ENCODE measurements around the gene PC.
A peak's percentile ranks its signal among the peaks of the same experiment; 100 is the strongest.
"Not testable (repeated sequence)": the region's sequence is repeated elsewhere in the genome, so short reads cannot be mapped to it uniquely, and the experiment has no call there.

The PC gene, protein sequence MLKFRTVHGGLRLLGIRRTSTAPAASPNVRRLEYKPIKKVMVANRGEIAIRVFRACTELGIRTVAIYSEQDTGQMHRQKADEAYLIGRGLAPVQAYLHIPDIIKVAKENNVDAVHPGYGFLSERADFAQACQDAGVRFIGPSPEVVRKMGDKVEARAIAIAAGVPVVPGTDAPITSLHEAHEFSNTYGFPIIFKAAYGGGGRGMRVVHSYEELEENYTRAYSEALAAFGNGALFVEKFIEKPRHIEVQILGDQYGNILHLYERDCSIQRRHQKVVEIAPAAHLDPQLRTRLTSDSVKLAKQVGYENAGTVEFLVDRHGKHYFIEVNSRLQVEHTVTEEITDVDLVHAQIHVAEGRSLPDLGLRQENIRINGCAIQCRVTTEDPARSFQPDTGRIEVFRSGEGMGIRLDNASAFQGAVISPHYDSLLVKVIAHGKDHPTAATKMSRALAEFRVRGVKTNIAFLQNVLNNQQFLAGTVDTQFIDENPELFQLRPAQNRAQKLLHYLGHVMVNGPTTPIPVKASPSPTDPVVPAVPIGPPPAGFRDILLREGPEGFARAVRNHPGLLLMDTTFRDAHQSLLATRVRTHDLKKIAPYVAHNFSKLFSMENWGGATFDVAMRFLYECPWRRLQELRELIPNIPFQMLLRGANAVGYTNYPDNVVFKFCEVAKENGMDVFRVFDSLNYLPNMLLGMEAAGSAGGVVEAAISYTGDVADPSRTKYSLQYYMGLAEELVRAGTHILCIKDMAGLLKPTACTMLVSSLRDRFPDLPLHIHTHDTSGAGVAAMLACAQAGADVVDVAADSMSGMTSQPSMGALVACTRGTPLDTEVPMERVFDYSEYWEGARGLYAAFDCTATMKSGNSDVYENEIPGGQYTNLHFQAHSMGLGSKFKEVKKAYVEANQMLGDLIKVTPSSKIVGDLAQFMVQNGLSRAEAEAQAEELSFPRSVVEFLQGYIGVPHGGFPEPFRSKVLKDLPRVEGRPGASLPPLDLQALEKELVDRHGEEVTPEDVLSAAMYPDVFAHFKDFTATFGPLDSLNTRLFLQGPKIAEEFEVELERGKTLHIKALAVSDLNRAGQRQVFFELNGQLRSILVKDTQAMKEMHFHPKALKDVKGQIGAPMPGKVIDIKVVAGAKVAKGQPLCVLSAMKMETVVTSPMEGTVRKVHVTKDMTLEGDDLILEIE

DNA sequence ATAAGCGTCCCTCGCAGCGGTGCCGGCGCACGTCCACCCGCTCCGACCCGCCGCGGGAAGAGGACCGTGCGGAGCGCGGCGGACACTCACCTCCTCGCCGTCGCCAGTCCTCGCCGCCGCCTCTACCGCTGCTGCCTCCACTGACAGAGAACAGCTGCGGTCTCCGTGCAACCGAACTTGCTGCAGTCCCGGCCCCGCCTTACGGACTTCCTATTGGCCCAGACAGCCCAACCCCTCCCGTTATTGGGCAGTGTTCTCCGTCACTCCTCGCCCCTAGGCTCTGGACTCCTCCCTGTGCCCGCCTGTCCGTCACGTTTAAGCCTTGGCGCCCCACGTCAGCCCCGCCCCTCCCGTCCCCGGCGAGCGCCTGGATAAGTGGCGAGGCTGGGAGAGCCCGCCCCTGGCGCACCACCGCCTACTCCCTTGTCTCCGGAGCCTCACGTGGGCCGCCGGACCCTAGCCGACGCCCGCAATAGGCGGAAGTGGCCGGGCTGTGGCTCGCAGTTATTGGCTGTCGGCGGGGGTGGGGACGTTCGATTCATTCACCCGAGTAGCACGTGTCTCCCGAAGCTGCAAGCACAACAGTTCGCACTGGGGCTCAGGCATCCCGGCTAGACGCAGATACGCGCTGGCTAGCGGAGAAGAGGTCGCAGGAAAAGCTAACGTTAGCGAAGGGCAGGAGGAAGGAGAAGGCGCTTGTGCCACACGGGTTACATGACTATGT is at the start of gene PC:
TSS of gene PC (minus strand) at position 152 of the 724 bp plus-strand sequence. CDS start 86,224 bp downstream, outside the sequence.
- peak; percentile 98 for DNase-seq

DNA sequence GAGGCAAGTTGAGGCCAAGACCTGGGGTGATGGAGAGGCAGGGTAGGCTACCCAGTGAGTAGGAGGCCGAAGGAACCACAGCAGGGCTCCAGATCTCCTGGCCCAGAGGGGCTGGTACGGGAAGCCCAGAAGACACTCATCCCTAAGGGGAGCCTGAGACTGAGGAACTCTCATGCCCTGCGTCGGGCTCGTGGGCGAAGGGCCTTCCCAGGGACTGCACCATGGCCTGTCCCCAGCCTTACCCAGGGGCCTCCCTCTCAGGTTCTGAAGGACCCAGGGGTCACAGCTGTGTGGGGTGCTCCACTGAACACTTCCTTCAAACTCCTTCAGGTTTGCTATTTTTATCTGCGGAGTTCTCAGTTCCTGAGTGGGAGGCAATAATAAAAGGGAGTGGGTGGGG is 48.9 kb upstream of the PC start:
- no peak for DNase-seq

DNA sequence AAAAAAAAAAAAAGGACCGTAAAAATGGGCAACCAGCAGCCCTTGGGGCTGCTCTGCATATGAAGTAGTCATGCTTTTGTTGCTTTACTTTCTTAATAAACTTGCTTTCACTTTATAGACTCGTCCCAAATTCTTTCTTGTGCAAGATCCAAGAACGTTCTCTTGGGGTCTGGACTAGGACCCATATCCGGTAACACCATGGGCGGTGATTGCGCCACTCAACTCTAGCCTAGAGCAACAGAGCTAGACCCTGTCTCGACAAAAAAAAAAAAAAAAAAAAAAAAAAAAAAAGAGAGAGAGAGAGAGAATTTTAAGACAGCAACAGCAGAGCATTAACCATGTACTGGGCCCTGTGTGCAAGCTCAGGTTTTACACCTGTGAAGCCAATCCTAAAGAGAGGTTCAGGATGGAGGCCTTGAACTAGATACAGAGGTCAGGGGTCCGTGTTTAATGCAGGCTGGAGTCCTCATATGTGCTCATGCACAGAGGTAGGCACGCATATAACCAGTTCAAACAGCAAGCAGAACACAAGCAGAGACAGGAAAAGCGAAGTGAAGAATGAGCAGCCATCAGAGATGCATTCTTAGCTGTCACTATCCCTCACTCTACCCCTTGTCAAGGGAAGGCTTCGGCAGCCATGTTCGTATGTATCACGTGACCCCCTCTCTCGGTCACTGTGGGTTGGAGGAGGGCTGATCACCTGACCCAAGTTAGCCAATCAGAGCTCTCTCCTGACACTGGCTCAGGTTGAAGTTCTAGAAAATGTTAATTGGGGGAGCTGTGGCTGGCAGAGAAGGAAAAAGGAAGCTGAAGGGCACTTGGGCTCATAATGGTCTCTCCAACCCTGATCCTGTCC is 48.1 kb upstream of the PC start:
- peak; percentile 21 for DNase-seq

- not testable (repeated sequence) for DNase-seq
Measured at GRCh38 chr11:67005200-67005599, 47.0 kb upstream of the PC start.

DNA sequence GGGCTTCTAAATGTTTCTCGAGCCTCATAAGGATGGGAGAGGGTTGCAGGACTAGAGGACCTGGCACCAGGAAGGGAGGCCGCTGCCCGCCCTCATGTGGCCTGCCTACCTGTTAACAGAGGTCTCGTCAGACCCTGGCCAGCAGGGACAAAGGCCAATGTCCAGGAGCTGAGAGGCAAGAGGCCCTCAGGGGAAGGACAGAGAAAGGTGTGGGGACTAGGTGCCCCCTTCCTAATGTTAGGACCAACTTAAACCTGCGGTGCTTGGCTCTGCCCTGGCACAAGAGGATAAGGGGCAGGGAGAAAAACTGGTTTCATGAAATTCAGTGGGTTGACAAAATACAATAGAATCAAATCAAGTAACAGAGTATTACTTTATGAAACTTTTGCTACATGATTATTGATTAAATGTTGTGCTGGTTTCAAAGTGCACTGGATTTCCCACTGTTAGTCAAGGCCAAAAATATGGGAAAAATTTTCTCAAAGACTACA is 44.8 kb upstream of the PC start:
- DNase-seq: no peak

DNA sequence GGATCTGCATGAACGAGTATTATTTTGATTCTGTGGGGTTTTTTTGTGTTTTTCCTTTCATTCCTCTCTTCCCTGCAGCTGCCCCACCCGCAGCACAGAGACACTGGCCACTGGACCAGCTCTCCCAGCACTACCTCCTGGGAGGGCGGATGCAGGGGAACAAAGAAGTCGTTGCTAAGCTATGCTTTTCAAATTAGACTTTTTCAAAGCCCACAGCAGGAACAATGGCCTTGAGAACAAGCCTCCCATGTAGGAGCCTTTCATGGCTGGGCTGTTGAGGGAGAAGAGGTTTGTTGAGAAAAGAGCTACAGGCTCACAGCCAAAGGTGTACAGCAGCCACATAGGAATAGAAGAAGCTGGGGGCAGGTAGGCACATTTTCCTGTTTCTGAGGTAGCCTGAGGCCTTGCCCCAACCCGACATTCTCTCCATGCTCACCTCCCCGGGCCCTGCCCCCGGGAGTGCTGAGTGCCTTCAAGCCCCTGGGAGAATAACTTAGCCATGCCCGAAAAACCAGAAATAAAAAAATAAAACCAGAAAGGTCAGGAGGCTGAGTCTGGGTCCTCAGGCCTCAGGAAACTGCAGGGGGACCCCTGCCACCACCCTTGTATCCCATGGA is 44.2 kb upstream of the PC start:
- no peak for DNase-seq

- no peak for DNase-seq
Measured at GRCh38 chr11:67001332-67001731, 43.1 kb upstream of the PC start.

- DNase-seq: no peak
Measured at GRCh38 chr11:66999555-66999954, 41.4 kb upstream of the PC start.

DNA sequence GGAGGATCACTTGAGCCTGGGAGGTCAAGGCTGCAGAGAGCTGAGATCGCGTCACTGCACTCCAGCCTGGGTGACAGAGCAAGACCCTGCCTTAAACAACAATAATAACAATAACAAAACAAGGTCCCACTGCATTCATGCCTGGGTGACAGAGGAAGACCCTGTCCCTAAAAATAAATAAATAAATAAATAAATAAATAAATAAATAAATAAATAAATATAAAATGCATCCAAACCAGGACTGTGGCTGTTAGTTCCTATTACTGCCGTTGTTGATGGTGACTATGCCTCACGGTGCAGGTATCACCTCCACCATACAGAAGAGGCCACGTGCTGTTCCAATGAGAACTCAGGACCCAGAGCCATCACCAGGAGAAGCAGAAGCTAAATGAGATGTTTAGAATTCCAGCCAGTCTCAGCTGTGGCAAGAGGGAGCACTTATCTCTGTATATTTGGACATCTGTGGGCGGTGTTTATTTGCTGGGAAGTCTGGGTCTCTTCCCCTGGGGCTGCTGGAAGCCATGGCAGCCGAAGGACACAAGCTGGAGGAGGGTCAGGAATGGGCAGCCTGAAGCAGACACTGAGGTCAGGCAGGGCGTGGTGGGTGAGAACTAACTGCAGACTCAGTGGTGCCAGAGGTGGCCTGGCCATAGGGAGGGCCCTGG is 38.6 kb upstream of the PC start:
- no peak for DNase-seq

DNA sequence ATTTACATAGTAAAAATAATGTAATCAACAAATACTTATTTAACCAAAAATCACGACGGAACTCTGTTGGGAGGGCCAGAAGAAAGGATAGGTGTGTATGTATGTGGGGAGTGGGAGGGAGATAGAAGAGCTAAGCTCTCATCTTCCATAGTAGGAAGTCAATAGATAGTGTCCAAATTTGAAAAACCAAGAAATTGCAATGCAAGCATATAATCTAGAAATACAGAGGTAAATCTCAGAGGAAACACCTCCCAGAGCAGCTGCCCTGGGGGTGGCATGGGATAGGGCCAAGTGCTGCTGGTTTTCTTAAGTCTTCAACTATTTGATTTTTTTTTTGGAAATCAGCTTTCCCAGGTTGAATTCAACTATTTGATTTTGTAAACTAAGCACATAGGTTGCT is 33.9 kb upstream of the PC start:
- no peak for DNase-seq

DNA sequence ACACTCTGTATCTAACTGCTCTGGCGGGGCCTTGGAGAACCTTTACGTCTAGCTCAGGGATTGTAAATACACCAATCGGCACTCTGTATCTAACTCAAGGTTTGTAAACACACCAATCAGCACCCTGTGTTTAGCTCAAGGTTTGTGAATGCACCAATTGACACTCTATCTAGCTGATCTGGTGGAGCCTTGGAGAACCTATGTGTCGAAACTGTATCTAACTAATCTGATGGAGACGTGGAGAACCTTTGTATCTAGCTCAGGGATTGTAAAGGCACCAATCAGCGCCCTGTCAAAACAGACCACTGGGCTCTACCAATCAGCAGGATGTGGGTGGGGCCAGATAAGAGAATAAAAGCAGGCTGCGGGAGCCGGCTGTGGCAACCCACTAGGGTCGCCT is 31.2 kb upstream of the PC start:
- DNase-seq: not testable (repeated sequence)

DNA sequence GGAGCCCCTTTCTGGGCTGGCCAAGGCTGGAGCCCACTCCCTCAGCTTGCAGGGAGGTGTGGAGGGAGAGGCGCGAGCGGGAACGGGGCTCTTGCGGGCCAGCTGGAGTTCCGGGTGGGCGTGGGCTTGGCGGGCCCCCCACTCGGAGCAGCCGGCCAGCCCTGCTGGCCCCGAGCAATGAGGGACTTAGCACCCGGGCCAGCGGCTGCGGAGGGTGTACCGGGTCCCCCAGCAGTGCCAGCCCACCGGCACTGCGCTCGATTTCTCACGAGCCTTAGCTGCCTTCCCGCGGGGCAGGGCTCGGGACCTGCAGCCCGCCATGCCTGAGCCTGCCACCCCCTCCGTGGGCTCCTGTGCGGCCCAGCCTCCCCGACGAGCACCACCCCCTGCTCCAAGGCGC is 30.6 kb upstream of the PC start:
- DNase-seq: not testable (repeated sequence)

- no peak for DNase-seq
Measured at GRCh38 chr11:66987924-66988637, 29.9 kb upstream of the PC start.

DNA sequence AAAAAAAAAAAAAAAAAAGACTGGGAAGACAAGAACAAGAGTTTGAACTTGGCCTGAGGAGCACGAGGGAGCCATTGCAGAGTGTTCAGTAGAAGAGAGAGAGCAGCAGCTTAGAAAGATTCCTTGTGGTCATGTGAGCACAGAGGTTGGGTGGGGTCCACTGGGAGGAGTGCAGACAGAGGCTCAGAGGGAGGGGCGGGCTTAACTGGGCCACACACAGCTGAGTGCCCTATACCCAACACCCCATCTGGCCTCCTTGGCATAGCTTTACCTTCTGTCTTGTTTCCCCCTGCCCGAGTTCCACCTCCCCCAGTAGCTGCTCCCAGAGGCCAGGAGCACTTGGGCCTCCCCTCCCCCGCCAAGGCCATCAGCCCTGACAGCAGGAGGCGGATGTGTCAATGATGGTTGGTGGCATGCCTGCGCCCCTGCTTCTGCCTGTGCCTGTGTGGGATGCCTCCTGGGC is 29.0 kb upstream of the PC start:
- DNase-seq: no peak

DNA sequence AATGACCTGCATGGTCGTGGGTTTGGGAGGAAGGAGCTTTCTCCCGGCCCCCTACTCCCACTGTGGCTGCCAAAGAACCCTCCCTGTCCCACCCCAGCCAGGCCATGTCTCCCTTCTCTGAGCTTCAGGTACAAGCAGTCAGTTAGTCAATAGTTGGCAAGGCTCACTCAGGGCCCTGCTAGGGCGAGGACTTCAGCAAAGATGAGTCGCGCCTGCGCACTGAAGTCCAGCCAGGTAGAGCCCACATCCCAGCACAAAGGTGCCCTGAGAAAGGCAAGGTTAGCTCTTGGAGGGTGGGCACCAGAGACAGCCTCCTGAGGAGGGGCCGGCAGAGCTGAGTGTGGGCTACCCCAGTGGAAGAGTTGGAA is 28.0 kb upstream of the PC start:
- no peak for DNase-seq

DNA sequence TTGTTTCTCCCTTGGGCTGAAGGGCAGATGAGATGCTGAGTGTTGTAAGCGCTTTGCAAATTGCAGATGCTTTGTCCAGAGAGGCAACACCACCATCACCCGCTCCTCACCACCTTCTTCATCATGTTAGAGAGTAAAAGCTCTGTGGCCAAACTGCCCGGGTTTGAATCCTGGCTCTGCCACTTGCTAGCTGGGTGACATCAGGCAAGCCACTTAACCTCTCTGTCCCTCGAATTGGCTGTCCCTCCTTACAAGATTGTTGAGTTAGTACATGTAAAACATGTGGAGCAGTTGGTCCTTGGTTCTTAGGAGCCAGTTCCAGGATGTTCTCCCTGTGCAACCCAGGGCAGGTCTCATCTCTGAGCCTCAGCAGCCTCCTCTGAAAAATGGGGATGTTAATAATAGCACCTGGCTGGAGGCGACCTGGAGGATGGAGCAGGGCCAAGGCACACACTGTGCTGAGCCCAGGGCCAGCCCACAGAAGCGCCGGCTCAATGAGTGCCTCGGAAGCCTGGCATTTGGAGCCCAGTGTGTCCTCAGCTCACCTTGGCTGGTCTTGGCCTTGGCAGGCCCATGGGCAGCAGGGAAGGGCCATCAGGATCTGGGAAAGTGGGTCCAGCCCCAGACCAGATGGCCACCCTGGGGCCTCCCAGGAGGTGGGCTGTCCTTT is 27.5 kb upstream of the PC start:
- no peak for DNase-seq

DNA sequence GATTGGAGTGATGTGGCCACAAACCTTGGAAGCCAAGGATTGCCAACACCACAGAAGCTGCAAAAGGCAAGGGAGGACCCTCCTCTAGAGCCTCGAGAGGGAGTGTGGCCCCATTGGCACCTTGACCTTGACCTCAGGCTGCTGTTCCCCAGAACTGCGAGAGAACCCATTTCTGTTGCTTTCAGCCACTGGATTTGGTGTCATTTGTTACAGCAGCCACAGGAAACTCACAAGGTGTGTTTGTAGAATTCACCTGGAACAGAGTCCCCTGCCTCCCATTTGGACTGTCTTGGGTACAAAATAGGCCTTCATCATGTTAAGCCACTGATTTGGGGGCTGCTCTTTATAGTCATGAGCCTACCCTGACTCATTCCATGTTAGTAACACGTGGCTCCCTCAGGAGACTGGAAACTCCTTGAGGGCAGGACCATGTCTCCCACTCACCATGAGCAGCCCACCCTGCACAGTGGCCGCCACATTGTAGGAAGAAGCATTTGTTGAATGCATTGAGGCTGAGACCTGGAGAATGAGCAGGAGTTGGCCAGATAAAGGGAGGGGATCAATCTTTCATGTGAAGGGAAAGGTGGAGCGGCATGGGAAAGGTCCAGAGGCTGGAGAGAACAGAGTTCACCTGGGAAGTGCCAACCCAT is 25.2 kb upstream of the PC start:
- no peak for DNase-seq

DNA sequence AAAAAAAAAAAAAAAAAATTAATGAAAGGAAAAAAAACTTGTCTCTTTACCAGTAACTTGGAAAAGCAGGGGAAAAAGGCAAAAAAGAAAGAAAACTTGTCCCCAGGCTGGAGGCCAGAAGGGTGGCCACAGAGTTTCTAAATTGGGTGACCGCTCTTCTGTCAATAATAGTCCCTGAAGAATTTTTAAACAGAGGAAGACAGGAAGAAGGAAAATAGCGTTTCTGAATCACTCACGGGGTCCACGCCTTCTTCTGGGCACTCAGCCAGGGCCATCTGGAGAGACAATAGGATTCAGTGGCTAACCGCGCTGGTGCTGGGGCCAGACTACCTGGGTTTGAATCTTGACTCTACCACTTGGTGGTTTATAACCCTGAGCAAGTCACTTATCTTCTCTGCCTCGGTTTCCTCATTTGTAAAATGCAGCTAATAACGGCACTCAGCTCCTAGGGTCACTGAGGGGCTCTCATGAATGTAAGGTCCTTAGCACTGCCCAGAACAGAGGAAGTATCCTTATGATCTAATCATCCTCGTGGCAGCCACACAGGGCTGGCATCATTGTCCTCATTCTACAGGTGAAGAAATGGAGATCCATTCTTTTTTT is 23.9 kb upstream of the PC start:
- DNase-seq: no peak

Data from activated naive CD4-positive, alpha-beta T cell treated with Interleukin-2 at 50 U/mL for 16 hours (primary cell).